ENCODE results near the gene KIF2C.
"Not testable (repeated sequence)": the region's sequence is repeated elsewhere in the genome, so short reads cannot be mapped to it uniquely, and the experiment has no call there.

Gene KIF2C

DNA sequence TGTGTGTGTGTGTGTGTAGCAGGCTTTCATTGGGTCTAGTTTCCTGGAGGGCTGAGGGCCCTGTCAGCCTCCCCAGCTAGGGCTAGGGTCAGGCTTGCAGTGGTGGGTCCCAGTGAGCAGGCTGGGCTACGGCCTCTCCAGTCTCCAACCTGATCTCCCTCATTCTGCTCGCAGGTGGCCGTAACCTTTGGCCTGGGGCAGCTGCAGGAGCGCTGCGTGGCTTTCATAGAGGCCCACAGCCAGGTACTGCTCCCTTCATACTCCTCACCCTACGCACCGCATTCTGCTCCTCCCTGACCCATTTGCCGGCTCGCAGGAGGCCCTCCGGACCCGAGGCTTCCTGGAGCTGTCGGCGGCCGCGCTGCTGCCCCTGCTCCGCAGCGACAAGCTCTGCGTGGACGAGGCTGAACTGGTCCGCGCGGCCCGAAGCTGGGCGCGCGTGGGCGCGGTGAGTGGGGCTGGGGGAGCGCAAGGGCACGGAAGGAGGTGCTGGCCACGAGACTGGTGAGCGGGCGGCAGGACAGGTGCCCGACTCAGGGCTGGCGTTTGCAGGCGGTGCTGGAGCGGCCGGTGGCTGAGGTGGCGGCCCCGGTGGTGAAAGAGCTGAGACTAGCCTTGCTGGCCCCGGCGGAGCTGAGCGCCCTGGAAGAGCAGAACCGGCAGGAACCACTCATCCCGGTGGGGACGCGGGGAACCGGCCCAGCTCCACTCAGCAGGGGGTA lies 73.3 kb downstream of the KIF2C start:
- DNase-seq (ENCODE audit: low read depth), result no peak

DNA sequence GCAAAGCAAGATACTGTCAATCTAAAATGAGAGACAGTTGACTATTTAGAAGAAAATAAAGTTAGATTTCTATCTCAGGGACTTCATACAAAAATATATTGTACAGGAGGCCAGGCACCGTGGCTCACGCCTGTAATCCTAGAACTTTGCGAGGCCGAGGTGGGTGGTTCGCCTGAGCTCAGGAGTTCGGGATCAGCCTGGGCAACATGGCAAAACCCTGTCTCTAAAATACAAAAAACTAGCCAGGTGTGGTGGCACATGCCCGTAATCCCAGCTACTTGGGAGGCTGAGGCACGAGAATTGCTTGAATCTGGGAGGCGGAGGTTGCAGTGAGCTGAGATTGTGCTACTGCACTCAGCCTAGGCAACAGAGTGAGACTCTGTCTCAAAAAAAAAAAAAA lies 76.3 kb downstream of the KIF2C start:
- DNase-seq (ENCODE audit: low read depth), result not testable (repeated sequence)

DNA sequence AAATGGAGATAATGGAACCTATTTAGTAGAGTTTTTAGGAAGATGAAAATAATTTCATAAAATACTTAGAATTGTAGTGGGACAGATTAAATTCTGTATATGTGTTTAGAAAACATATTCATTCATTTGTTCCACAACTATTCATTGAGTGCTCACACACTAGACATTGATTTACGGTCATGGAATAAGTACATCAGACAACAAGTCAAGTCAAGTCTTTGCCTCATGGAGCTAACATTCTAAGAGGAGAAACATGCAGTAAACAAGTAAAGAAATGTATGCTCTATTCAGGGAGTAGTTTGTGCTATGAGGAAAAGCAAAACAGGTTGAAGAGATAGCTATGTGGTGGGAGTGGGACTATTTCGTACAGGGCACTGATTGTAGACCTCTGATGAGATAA lies 77.7 kb downstream of the KIF2C start:
- DNase-seq (ENCODE audit: low read depth), result no peak

Data from T follicular helper cell (primary cell).